ENCODE results near the gene IL15RA. TPM values are rescaled to one million over a fixed set of nuclear protein-coding genes. Genes with fewer than 3 reads are reported as not detected.
"Not testable (repeated sequence)": the region's sequence is repeated elsewhere in the genome, so short reads cannot be mapped to it uniquely, and the experiment has no call there.

The IL15RA gene
- total RNA-seq, 1 donor from 2014 or later, result 0.48 TPM

DNA sequence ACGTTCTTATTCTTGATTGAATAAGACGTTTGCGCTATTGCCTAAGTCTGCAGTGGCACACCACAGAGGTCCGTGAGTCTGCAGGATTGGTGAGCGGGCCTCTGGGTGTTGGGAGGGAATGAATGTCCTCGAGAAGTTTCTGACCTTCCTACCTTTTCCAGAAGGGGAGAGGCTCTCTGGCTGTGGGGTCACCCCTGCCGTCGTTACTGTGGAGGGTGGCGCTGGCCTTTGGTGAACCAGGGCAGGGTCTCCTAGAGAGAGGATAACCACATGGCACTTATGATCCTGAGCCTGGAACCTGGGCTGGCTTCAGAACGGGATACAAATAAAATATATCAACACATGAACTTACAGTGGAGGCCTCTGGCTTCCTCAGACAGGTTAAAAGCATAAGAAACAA lies 13.8 kb downstream of the IL15RA start:
- H3K27ac Mint-ChIP-seq, result no peak overlapping the region
- no peaks in the 10 kb centered on the region for H3K9me3 Mint-ChIP-seq (ENCODE audit: low read depth)
- no peaks in the 10 kb centered on the region for H3K36me3 Mint-ChIP-seq (ENCODE audit: insufficient read depth)
- TF ChIP-seq CTCF (IDR thresholded peaks at IDR 0.05; ENCODE audit: unreplicated experiment), result no peak
- peaks cover 18% of the 10 kb centered on the region for H3K27me3 Mint-ChIP-seq
- no peak for DNase-seq (ENCODE audit: low spot score, unreplicated experiment)
- peaks cover 4% of the 10 kb centered on the region for H3K4me1 Mint-ChIP-seq (ENCODE audit: low read depth)
- H3K4me3 Mint-ChIP-seq (ENCODE audit: low read depth), result no peak overlapping the region

- H3K27ac Mint-ChIP-seq, result no peak overlapping the region
- H3K4me3 Mint-ChIP-seq (ENCODE audit: low read depth), result no peak overlapping the region
- H3K36me3 Mint-ChIP-seq (ENCODE audit: insufficient read depth), result no peaks in the 10 kb centered on the region
- H3K27me3 Mint-ChIP-seq, result peaks cover 16% of the 10 kb centered on the region
- peaks cover 2% of the 10 kb centered on the region for H3K4me1 Mint-ChIP-seq (ENCODE audit: low read depth)
- H3K9me3 Mint-ChIP-seq (ENCODE audit: low read depth), result no peaks in the 10 kb centered on the region
- DNase-seq (ENCODE audit: low spot score, unreplicated experiment), result no peak
- no peak for TF ChIP-seq CTCF (IDR thresholded peaks at IDR 0.05; ENCODE audit: unreplicated experiment)
These were observed 14.3 kb downstream of the IL15RA start for GRCh38 chr10:5963071-5963470.

DNA sequence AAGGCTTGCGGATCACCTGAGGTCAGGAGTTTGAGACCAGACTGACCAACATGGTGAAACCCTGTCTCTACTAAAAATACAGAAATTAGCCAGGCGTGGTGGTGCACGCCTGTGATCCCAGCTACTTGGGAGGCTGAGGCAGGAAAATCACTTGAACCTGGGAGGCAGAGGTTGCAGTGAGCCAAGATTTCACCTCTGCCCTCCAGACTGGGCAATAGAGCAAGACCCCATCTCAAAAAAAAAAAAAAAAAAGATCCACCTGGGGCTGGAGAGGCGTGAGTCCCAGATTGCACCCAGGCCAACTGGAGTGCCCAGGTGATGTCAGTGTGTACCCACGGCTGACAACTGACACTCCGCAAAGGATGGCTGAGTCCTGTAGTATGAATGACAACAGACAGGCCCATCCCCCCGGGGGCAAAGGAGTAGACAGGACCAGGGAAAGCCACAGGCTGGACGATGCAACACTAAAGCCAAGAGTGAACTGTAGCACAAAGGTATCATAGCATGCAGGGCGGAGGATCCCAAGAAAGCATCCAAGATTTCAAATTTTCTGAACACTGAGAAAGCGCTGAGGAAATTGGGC lies 14.9 kb downstream of the IL15RA start:
- DNase-seq (ENCODE audit: low spot score, unreplicated experiment), result not testable (repeated sequence)

DNA sequence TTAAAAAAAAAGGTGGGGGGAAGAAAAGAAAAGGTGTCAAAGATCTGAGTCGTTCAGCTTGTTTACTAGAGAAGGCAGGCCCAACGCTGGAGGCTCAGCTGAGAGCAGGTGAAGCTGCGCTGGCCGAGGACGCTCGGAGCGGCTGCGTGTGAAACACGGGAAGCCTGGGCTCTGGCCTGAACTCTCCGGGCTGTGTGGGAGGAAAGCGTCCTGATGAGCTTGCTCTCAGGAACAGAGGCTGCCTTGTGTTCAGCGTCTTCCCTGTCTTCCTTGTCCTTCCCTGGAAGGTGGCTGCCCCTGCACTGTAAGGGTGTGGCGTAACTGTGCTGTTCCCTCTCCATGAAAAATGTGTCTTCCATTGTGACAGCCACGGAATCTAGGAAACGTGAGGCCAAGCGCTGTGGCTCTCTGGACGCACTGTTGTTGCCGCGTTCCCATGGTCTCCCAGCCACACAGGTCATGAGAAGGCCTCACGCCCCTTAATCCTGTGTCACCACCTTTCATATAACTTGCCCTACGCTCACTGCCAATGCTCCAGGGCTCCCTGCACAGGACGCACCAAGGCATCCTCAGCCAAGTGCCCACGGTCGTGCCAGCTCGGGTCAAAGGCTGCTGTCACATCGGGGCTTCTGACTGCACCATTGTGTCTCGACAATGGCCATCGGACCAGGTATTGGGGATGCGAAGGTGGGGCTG lies 15.8 kb downstream of the IL15RA start:
- Mint-ChIP-seq H3K4me1 (ENCODE audit: low read depth) (peaks cover 2% of the 10 kb centered on the region), H3K4me3 (ENCODE audit: low read depth) (no peak overlapping the region), H3K27ac (peak overlapping the region; percentile 71), H3K36me3 (ENCODE audit: insufficient read depth) (no peaks in the 10 kb centered on the region), H3K27me3 (peaks cover 16% of the 10 kb centered on the region), H3K9me3 (ENCODE audit: low read depth) (no peaks in the 10 kb centered on the region)
- no peak for TF ChIP-seq CTCF (IDR thresholded peaks at IDR 0.05; ENCODE audit: unreplicated experiment)
- no peak for DNase-seq (ENCODE audit: low spot score, unreplicated experiment)

More for the DNA sequence above, 14.9 kb downstream of the IL15RA start:
- not testable (repeated sequence) for H3K36me3 Mint-ChIP-seq (ENCODE audit: insufficient read depth); H3K4me3 Mint-ChIP-seq (ENCODE audit: low read depth); H3K4me1 Mint-ChIP-seq (ENCODE audit: low read depth); H3K9me3 Mint-ChIP-seq (ENCODE audit: low read depth)
- peaks cover 16% of the 10 kb centered on the region for H3K27me3 Mint-ChIP-seq
- peak overlapping the region; percentile 74 for H3K27ac Mint-ChIP-seq

GRCh38 chr10:5960973-5961275 lies 16.4 kb downstream of the IL15RA start:
- not testable (repeated sequence) for H3K27ac Mint-ChIP-seq; H3K4me1 Mint-ChIP-seq (ENCODE audit: low read depth); H3K36me3 Mint-ChIP-seq (ENCODE audit: insufficient read depth); H3K9me3 Mint-ChIP-seq (ENCODE audit: low read depth); DNase-seq (ENCODE audit: low spot score, unreplicated experiment); H3K4me3 Mint-ChIP-seq (ENCODE audit: low read depth)
- peaks cover 16% of the 10 kb centered on the region for H3K27me3 Mint-ChIP-seq

DNA sequence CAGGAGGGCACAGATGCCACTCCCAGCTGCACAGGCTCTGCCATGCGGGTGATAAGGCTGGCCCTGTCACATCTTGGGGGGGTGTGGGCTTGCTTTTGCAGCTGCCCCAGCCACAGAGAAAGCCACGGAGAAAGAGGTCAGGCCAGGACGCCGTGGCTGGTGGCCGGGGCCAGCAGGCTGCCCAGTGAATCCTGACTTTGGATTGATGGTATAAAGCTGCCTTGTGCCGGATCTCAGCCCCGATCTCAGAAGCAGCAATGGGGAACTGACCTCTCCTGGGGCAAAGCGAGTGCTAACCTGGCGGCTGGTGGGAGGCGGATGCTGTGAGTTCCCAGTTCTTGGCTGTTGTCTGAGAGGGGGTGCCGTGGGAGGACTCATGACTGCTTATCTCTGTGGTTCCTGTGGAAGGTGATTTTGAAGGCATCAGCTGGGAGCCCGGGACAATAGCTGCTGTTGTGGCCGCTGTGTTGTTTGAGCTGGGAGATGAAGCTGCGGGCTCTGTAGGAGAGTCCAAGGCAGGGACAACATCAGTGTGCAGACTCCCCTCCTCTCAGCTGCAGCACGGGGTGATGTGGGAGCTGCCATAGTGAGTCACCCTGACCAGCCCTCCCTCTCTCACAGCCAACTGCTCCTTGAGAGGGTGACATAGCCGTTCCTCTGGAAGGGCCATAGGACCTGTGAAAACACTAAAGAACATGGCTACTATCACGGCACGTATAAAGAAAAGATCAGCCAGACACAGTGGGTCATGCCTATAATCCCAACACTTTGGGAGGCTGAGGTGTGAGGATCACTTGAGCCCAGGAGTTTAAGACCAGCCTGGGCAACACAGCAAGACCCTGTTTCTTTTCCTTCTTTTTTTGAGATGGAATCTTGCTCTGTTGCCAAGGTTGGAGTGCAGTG lies 17.0 kb downstream of the IL15RA start:
- TF ChIP-seq CTCF (IDR thresholded peaks at IDR 0.05; ENCODE audit: unreplicated experiment), result no peak

More for the DNA sequence above, 17.0 kb downstream of the IL15RA start:
- H3K27me3 Mint-ChIP-seq, result peaks cover 15% of the 10 kb centered on the region
- no peak overlapping the region for H3K27ac Mint-ChIP-seq
- H3K4me1 Mint-ChIP-seq (ENCODE audit: low read depth), result peaks cover 2% of the 10 kb centered on the region
- DNase-seq (ENCODE audit: low spot score, unreplicated experiment), result no peak
- no peak overlapping the region for H3K4me3 Mint-ChIP-seq (ENCODE audit: low read depth)
- H3K36me3 Mint-ChIP-seq (ENCODE audit: insufficient read depth), result no peaks in the 10 kb centered on the region
- H3K9me3 Mint-ChIP-seq (ENCODE audit: low read depth), result no peaks in the 10 kb centered on the region
